GM15510 (cell line): ENCODE measurements around the gene MAFG.

Experiments
- POLR2A ChIP-seq: IDR thresholded peaks from 3 replicates; pipeline ENCODE4 v1.6.1; 2011; ENCODE audit warnings: borderline replicate concordance; ENCODE audit not compliant: insufficient read length; ENCODE audit errors: extremely low read depth

MAFG gene

GRCh38 chr17:81923302-81924260 is 4.0 kb downstream of the MAFG start:
- TF ChIP-seq POLR2A: no peak

- no peak for TF ChIP-seq POLR2A
Observed at GRCh38 chr17:81922566-81923301, 4.8 kb downstream of the MAFG start.

GRCh38 chr17:81921996-81922565 is 5.5 kb downstream of the MAFG start:
- TF ChIP-seq POLR2A: no peak

- no peak for TF ChIP-seq POLR2A
Observed at GRCh38 chr17:81921537-81921862, 6.0 kb downstream of the MAFG start.

GRCh38 chr17:81920612-81921536 is 6.7 kb downstream of the MAFG start:
- TF ChIP-seq POLR2A: no peak

GRCh38 chr17:81918832-81919545 is 8.5 kb downstream of the MAFG start:
- TF ChIP-seq POLR2A: no peak

- TF ChIP-seq POLR2A: peak; percentile 94
Observed at GRCh38 chr17:81917565-81918332, 9.8 kb downstream of the MAFG start, which contains the start of gene SIRT7. Gene SIRT7 (minus strand): TSS chr17:81918176. CDS start chr17:81918131, 45 bp downstream.

GRCh38 chr17:81916234-81917001 is 11.1 kb downstream of the MAFG start:
- TF ChIP-seq POLR2A: no peak

GRCh38 chr17:81915331-81915730 is 12.2 kb downstream of the MAFG start:
- TF ChIP-seq POLR2A: no peak

- TF ChIP-seq POLR2A: no peak
Observed at GRCh38 chr17:81914103-81914850, 13.3 kb downstream of the MAFG start.

- no peak for TF ChIP-seq POLR2A
Observed at GRCh38 chr17:81913394-81914102, 14.0 kb downstream of the MAFG start.
